Measurements from ENCODE around the gene SUMF2. TPM values are rescaled to one million over a fixed set of nuclear protein-coding genes. Genes with fewer than 3 reads are reported as not detected.

The SUMF2 gene
- total and polyA plus RNA-seq, 2 of the 13 experiments (the other 11 are each of a cell fraction or from before 2014, with no cell fraction given) = 48.9 to 54.4 TPM

DNA sequence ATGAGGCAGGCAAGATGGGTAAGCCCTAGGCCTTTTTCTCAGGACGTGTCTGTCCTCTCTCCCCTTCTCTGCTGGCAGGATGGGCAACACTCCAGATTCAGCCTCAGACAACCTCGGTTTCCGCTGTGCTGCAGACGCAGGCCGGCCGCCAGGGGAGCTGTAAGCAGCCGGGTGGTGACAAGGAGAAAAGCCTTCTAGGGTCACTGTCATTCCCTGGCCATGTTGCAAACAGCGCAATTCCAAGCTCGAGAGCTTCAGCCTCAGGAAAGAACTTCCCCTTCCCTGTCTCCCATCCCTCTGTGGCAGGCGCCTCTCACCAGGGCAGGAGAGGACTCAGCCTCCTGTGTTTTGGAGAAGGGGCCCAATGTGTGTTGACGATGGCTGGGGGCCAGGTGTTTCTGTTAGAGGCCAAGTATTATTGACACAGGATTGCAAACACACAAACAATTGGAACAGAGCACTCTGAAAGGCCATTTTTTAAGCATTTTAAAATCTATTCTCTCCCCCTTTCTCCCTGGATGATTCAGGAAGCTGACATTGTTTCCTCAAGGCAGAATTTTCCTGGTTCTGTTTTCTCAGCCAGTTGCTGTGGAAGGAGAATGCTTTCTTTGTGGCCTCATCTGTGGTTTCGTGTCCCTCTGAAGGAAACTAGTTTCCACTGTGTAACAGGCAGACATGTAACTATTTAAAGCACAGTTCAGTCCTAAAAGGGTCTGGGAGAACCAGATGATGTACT is 15.5 kb downstream of the SUMF2 start (continued):
- TF ChIP-seq, protein P1, sequence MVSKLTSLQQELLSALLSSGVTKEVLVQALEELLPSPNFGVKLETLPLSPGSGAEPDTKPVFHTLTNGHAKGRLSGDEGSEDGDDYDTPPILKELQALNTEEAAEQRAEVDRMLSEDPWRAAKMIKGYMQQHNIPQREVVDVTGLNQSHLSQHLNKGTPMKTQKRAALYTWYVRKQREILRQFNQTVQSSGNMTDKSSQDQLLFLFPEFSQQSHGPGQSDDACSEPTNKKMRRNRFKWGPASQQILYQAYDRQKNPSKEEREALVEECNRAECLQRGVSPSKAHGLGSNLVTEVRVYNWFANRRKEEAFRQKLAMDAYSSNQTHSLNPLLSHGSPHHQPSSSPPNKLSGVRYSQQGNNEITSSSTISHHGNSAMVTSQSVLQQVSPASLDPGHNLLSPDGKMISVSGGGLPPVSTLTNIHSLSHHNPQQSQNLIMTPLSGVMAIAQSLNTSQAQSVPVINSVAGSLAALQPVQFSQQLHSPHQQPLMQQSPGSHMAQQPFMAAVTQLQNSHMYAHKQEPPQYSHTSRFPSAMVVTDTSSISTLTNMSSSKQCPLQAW (CRISPR knock-in tag; IDR thresholded peaks at IDR 0.05) = no peak
- TF ChIP-seq MED13 (CRISPR knock-in tag; IDR thresholded peaks at IDR 0.05) (no peak), YY1 (IDR thresholded peaks at IDR 0.05; ENCODE audit: insufficient read depth, insufficient replicate concordance, low read depth, low read length) (no peak), ZNF101 (CRISPR knock-in tag; IDR thresholded peaks at IDR 0.05; ENCODE audit: borderline replicate concordance, low read depth) (no peak), ZNF670 (CRISPR knock-in tag; IDR thresholded peaks at IDR 0.05; ENCODE audit: borderline replicate concordance) (0 out of 2 replicates have a peak, but pooled peaks have one; percentile 40), POGZ (CRISPR knock-in tag; IDR thresholded peaks at IDR 0.05) (peak; percentile 16; the same call in 1 of the 2 replicates), ZNF143 (CRISPR knock-in tag; IDR thresholded peaks at IDR 0.05) (peak; percentile 49; the same call in 1 of the 2 replicates), ZFX (CRISPR knock-in tag; IDR thresholded peaks at IDR 0.05; ENCODE audit: low read depth) (peak; percentile 34), GFI1 (CRISPR knock-in tag; IDR thresholded peaks at IDR 0.05; ENCODE audit: borderline replicate concordance) (no peak), ZNF317 (CRISPR knock-in tag; IDR thresholded peaks at IDR 0.05) (peak; percentile 40; the same call in 1 of the 2 replicates), ZNF501 (CRISPR knock-in tag; IDR thresholded peaks at IDR 0.05) (peak; percentile 66), TEAD2 (CRISPR knock-in tag; IDR thresholded peaks at IDR 0.05) (no peak), GATAD2A (CRISPR knock-in tag; IDR thresholded peaks at IDR 0.05) (peak; percentile 17), ZNF354B (CRISPR knock-in tag; IDR thresholded peaks at IDR 0.05) (no peak), ZNF850 (CRISPR knock-in tag; conservative IDR thresholded peaks at IDR 0.05) (no peak), FOXK1 (CRISPR knock-in tag; IDR thresholded peaks at IDR 0.05; ENCODE audit: borderline replicate concordance, low read depth) (no peak), MIER2 (CRISPR knock-in tag; IDR thresholded peaks at IDR 0.05) (no peak), SNRNP70 (IDR thresholded peaks at IDR 0.05; ENCODE audit: low read depth, low read length) (no peak)
- TF ChIP-seq, protein P2, sequence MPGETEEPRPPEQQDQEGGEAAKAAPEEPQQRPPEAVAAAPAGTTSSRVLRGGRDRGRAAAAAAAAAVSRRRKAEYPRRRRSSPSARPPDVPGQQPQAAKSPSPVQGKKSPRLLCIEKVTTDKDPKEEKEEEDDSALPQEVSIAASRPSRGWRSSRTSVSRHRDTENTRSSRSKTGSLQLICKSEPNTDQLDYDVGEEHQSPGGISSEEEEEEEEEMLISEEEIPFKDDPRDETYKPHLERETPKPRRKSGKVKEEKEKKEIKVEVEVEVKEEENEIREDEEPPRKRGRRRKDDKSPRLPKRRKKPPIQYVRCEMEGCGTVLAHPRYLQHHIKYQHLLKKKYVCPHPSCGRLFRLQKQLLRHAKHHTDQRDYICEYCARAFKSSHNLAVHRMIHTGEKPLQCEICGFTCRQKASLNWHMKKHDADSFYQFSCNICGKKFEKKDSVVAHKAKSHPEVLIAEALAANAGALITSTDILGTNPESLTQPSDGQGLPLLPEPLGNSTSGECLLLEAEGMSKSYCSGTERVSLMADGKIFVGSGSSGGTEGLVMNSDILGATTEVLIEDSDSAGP (CRISPR knock-in tag; IDR thresholded peaks at IDR 0.05; ENCODE audit: borderline replicate concordance) = peak; percentile 45; the same call in 1 of the 2 replicates
- TF ChIP-seq, protein P3, sequence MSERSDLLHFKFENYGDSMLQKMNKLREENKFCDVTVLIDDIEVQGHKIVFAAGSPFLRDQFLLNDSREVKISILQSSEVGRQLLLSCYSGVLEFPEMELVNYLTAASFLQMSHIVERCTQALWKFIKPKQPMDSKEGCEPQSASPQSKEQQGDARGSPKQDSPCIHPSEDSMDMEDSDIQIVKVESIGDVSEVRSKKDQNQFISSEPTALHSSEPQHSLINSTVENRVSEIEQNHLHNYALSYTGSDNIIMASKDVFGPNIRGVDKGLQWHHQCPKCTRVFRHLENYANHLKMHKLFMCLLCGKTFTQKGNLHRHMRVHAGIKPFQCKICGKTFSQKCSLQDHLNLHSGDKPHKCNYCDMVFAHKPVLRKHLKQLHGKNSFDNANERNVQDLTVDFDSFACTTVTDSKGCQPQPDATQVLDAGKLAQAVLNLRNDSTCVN (CRISPR knock-in tag; IDR thresholded peaks at IDR 0.05; ENCODE audit: borderline replicate concordance) = no peak; the same call in 1 of the 2 replicates
- TF ChIP-seq, protein P4, sequence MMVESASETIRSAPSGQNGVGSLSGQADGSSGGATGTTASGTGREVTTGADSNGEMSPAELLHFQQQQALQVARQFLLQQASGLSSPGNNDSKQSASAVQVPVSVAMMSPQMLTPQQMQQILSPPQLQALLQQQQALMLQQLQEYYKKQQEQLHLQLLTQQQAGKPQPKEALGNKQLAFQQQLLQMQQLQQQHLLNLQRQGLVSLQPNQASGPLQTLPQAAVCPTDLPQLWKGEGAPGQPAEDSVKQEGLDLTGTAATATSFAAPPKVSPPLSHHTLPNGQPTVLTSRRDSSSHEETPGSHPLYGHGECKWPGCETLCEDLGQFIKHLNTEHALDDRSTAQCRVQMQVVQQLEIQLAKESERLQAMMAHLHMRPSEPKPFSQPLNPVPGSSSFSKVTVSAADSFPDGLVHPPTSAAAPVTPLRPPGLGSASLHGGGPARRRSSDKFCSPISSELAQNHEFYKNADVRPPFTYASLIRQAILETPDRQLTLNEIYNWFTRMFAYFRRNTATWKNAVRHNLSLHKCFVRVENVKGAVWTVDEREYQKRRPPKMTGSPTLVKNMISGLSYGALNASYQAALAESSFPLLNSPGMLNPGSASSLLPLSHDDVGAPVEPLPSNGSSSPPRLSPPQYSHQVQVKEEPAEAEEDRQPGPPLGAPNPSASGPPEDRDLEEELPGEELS (CRISPR knock-in tag; IDR thresholded peaks at IDR 0.05) = peak; percentile 72
- TF ChIP-seq, protein P5, sequence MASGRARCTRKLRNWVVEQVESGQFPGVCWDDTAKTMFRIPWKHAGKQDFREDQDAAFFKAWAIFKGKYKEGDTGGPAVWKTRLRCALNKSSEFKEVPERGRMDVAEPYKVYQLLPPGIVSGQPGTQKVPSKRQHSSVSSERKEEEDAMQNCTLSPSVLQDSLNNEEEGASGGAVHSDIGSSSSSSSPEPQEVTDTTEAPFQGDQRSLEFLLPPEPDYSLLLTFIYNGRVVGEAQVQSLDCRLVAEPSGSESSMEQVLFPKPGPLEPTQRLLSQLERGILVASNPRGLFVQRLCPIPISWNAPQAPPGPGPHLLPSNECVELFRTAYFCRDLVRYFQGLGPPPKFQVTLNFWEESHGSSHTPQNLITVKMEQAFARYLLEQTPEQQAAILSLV (CRISPR knock-in tag; IDR thresholded peaks at IDR 0.05; ENCODE audit: borderline replicate concordance) = no peak

Measured in HepG2 (cell line).